ENCODE results near the gene ARHGAP15. TPM values are rescaled to one million over a fixed set of nuclear protein-coding genes. Genes with fewer than 3 reads are reported as not detected.
A peak's percentile ranks its signal among the peaks of the same experiment; 100 is the strongest.

ARHGAP15 gene
- total RNA-seq, 1 donor from 2014 or later = 33.8 TPM

DNA sequence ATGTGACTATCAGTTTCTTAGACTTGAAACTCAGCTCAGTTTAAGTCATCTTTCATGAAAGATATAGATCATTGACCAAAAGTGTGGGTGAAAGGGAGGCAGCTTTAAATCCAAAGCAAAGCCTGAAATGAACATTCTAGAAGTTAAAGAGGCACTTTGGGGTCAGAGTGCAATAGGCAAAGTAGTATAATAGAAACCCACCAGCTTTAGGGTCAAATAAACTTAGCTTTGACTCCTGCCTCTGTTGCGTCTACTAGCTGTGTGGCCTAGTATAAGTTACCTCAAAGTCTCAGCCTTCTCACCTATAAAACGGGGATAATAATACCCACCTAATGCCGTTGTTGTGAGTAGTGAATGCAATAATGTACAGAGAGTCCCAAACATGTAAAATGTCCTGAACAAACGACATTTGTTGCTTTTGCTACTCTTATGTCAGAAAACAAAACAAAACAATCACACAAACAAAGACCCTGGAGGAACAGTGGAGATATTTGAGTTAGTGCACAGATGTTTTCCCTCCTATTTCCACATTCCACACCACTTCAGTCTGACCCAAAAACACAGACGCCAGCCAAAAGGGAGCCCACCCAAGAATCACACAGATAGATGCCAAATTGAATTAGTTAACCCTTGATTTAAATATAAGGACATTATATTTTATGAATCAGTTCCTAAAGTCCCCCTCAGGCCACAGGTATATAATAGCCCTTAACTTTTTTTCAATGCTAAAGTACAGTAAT lies 657.0 kb downstream of the ARHGAP15 start:
- DNase-seq = peak; percentile 5

DNA sequence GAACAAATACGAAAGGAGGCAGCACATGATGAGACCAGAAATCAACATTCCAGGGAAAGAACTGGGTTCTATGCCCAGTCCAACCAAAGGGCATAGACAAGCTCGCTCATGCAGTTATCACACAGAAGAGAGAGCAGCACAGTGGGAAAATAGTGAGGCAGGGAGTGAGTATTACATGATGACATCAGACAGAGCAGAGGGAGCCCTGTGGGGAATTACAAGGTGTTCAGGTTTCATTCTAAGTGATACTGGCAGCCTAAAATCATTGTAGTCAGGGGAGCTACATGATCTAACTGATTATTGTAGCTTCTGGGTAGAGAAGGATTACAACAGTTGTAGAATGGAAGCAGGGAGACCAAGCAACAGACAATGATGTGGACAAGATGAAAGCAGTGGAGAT lies 658.5 kb downstream of the ARHGAP15 start:
- DNase-seq = no peak

DNA sequence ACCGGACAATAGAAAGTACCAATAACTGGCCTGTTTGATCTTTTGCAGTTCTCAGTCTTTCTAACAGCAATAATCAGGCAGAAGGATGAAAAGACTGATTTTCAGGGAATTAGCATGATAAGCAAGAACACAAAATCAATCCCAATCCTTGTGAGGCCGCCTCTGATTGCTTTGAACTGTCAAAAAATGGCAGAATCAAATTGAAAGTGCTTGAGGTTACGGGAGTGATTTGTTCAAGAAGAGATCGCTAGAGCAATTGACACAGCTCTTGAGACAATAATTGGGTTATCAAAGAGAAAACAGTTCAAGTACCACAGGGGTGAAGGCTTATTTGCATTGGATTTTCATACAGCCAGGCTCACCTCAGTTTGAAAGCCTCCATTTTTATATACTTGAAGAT lies 663.4 kb downstream of the ARHGAP15 start:
- DNase-seq = no peak

DNA sequence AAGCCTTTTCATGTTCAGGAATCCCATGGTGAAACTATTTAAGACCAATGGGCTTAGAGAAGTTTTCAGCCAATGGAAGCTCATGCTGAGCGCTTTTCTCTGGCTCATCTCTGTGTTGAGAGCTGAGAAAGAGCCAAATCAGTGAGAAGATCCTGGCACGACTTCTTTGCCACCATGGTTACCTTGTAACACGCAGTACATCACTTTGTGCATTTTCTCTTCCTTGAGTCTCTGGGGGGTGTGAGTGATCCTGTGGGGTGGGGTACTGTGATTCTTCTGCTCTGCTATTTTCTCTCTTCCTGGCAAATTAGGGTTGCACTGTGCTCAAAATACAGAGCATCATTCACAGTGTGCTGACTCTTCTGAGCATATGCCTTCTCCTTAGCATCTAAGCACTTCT lies 664.2 kb downstream of the ARHGAP15 start:
- no peak for DNase-seq

DNA sequence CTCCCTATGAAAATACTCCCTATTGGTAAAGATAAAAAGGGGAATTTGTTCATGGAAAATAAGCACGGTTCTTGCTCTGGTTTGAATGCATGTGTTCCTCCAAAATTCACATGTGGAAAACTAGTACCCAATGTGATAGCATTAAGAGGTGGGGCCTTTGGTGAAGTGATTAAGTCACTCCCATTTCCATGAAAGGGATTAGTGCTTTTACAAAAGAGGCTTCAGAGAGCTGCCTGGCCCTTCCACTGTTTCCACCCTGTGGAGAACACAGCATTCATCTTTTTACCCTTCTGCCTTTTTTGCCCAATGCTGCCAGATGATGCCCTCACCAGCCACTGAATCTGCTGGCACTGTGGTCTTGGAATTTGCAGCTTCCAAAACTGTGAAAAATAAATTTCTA lies 666.8 kb downstream of the ARHGAP15 start:
- no peak for DNase-seq

DNA sequence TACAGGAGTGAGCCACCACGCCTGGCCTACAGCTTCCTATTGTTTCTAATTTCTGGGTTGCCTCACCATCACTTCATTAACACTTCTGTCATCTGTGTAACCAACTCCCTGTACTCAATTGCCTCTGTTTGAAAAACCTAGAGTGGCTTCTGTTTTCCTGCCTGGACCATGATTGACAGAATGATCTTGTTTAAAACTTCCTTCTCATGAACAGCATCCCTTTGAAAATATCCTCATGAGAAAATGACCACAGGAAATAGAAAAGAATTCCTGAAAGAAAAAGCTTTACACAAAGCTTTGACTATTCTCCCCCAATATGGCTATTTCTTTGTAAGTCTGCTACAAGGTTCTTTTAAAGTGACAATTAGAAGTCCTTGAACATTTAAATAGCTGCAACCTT lies 672.3 kb downstream of the ARHGAP15 start:
- no peak for DNase-seq

DNA sequence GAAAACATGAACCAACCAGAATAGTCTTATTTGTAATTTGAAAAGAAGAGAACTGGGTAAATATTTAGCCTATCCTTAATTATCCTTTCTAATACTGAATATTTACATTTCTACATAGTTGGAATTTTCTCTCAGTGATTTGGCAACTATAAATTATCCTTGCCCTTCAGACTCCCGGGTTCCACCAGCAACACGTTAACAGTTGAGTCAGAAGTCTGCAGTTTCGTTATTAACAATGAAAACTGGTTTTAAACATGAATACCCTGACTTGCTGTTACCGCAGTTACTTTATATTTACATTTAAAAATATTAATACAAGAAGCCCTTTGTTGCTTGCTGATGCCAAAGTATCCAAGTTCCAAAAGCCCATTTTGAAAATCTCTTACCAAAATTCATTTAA lies 673.0 kb downstream of the ARHGAP15 start:
- DNase-seq = no peak

DNA sequence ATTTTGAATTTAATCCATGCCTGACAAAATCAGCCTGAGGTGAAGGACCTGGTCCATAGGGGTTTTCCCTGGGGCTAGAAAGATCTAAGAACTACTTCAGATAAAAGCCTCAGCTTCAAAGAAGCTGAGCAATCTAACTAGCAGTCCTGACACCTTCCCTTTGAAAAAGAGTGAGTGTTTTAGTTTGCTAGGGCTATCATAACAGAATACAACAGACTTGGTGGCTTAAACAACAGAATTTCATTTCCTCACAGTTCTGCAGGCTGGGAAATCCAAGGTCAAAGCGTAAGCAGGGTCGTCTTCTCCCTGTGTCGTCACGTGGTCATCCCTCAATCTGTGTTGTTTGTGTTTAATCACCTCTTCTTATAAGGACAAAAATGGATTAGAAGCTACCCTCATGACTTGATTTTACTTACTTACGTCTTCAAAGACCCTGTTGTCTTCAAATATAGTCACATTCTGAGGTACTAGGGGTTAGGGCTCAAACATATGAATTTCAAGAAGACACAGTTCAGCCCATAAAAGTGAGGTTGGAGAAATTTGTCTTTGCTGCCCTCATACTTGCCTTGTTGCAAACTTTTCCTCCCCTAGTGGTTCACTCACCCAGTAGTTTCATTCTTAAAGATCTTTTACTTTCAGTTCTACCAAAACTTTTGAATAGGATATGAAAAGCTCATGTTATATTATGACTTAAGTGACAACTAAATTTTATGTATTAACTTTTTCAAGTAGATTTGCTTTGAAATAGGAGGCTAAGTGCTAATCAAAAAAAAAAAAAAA lies 673.8 kb downstream of the ARHGAP15 start:
- no peak for DNase-seq

DNA sequence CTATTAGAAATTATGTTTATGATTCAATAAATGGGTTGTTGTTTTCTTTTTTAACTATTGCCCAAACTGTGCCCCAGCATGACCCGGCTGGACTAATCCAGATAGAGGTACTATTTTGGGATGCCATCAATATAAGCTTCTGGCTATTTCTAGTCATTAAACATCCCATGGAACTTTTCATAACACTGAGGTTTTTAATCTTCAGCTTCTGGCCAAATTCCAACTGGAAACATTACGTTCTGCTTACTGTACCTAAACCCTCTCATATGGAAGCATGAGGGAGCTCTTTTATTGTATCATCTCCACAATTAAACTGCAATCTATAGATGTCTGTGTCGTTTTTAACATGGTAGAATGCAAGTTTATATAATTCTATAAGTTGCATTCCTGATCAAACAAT lies 674.7 kb downstream of the ARHGAP15 start:
- DNase-seq = no peak

DNA sequence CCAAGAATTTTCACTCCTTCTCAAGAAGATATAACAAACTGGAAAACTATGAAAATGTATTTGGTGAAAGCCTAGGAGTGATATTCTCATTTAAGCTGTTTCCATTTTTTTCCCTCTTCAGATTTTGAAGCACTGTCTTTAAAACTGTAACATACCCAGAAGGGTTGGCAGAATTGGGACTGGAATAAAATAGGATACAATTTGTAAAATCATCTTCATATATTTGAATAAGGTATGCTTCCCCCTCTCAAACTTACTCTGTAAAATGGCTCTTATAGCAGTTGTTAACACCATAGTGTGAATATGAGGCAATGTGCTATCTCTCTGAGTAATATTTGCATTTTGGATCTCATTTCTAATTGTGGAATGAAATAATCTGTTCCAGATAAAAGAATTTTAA lies 676.4 kb downstream of the ARHGAP15 start:
- DNase-seq = no peak

DNA sequence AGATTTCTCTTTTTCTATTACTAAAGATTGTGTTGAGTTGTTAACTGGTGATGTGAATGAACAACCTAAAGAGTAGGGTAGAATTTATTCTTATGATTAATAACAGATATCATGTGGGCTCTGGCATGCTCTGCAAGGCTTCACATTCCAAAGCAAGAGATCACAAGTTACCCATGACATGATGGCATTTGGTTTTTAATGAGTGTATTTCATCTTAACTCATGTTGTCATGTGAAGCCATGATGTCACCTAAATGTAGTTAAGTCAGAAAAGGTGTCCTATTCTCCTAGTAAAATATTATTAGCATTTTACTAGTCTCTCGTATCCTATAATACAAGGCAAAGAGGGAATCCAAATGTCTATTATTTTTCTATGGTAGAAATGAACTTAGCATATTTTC lies 678.0 kb downstream of the ARHGAP15 start:
- DNase-seq = no peak

DNA sequence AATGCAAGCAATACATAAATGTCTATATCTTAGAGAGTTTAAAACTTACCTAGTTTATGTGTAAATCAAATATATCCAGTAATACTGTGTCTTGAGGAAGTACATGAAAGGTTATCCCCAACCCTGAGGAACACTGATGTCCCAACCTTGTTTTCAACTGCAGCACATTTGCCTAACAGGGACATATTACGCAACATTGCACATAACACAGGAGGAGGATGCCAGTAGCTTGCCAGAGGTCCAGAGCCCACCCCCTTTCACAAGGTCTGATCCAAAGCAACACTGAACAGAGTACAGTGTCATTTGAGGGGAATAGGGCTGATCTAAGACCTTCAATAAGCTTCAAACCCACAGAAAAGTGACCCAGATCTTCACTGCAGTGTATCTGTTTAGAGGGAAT lies 678.5 kb downstream of the ARHGAP15 start:
- DNase-seq = peak; percentile 3

DNA sequence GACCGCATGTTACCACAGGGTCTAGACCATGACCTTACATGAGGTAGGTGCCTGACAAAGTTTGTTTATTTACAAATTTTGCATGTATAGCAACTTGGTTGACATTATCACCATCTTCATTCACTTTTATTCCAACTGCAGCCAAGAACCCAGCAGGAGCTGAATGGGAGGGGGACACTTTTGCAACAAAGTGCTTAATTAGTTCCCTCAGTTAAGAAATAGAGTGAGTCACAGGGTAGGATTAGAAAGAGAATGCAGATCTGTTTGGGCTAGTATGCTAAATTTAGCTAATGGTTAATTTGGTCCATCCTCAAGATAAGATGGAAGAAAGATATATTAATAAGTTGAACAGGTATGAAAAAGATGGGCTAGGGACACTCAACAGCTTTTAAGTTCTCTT lies 678.9 kb downstream of the ARHGAP15 start:
- DNase-seq = peak; percentile 4

DNA sequence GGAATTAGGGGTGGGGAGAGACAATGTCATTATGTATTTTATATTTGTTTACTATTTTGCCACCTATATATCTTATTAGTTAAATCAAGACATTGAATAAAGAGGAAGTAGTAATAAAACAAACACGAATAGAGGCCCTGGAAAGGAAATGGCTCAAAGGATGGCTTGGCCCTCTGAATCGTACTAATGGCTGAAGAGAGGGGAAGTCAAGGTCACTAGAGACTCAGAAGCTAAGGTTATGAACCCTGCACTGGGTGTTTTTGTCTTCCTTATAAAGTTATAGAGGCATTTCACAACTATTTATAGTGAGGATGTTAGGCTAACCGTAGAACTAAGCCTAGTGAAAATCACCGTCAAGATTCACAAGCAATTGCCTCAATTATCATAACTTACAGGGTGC lies 685.9 kb downstream of the ARHGAP15 start:
- no peak for DNase-seq

DNA sequence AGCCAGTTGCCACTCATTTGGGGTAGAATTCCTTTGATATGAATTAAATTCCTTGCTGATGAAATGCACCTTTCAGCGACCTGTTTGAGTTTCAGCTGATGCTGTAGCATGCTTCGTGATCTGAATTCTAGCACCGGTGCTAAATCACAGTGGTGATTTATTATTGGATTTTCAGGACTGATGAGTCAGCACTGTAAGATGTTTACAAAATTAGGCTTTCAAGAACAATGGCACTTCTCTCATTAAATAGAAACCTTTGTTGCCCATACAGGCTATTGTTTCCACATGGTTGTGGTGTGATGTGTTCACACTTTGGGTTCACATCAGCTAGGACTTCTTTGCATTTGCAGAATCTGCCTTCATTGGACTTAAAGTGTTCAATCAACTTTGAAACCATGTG lies 687.7 kb downstream of the ARHGAP15 start:
- DNase-seq = no peak

Small RNAs within 50 kb of the gene (small RNA-seq; reads per million reads assigned to genes)
- gene MTND4LP12 (ENCODE audit: low replicate concordance) = not detected
